Mesothelial cell of epicardium (in vitro differentiated cells): ENCODE results near the gene RNF212B. TPM values are rescaled to one million over a fixed set of nuclear protein-coding genes. Genes with fewer than 3 reads are reported as not detected.
"Not testable (repeated sequence)": the region's sequence is repeated elsewhere in the genome, so short reads cannot be mapped to it uniquely, and the experiment has no call there.

Experiments used
- DNase-seq, 2 experiments: peaks; one replicate each; pipeline ENCODE4 v3.0.0; 2021; ENCODE audit warnings: low spot score in 2 of 2; ENCODE audit not compliant: unreplicated experiment in 2 of 2
- H3K27ac Mint-ChIP-seq: 2 replicates; pipeline ENCODE4 v1.8.0; 2021; ENCODE audit warnings: mixed read lengths
- H3K27me3 Mint-ChIP-seq: 2 replicates; pipeline ENCODE4 v1.8.0; 2021; ENCODE audit warnings: low read depth, mixed read lengths
- H3K36me3 Mint-ChIP-seq: 2 replicates; pipeline ENCODE4 v1.8.0; 2021; ENCODE audit warnings: mixed read lengths
- H3K4me1 Mint-ChIP-seq: 2 replicates; pipeline ENCODE4 v1.8.0; 2021; ENCODE audit warnings: mixed read lengths
- H3K4me3 Mint-ChIP-seq: 2 replicates; pipeline ENCODE4 v1.8.0; 2021; ENCODE audit warnings: mild to moderate bottlenecking, moderate library complexity, mixed read lengths
- H3K9me3 Mint-ChIP-seq: 2 replicates; pipeline ENCODE4 v1.8.0; 2021; ENCODE audit warnings: mixed read lengths
- CTCF ChIP-seq: fragments of 200-600 bp; sonication (generic); IDR thresholded peaks from one replicate; pipeline ENCODE4 v1.5.0; 2021; ENCODE audit warnings: antibody characterized with exemption; ENCODE audit not compliant: unreplicated experiment
- total RNA-seq: library from RNA; stranded (reverse); gene quantifications from 3 replicates; pipeline ENCODE4 v1.2.1, GENCODE V29; 2021

Gene RNF212B
- total RNA-seq, 1 donor from 2014 or later, result not detected

GRCh38 chr14:23249824-23250223, 12.1 kb downstream of the RNF212B start:
- no peak for DNase-seq
- Mint-ChIP-seq H3K36me3 (no peaks in the 10 kb centered on the region), H3K27ac (no peak overlapping the region), H3K4me1 (peaks cover 3% of the 10 kb centered on the region), H3K27me3 (peaks cover 6% of the 10 kb centered on the region), H3K4me3 (no peak overlapping the region), H3K9me3 (no peaks in the 10 kb centered on the region)
- TF ChIP-seq CTCF, result no peak

- H3K36me3 Mint-ChIP-seq, result no peaks in the 10 kb centered on the region
- no peak overlapping the region for H3K27ac Mint-ChIP-seq
- no peaks in the 10 kb centered on the region for H3K9me3 Mint-ChIP-seq
Measured at GRCh38 chr14:23252006-23252405, 14.3 kb downstream of the RNF212B start.

GRCh38 chr14:23252420-23253333, 14.9 kb downstream of the RNF212B start:
- no peak for TF ChIP-seq CTCF
- H3K4me3 Mint-ChIP-seq, result no peak overlapping the region
- H3K4me1 Mint-ChIP-seq, result peaks cover 3% of the 10 kb centered on the region
- no peak for DNase-seq
- H3K27me3 Mint-ChIP-seq, result peaks cover 6% of the 10 kb centered on the region
- H3K36me3 Mint-ChIP-seq, result no peaks in the 10 kb centered on the region
- no peak overlapping the region for H3K27ac Mint-ChIP-seq
- H3K9me3 Mint-ChIP-seq, result no peaks in the 10 kb centered on the region

More at GRCh38 chr14:23252006-23252405, 14.3 kb downstream of the RNF212B start:
- H3K4me1 Mint-ChIP-seq, result peaks cover 3% of the 10 kb centered on the region
- no peak overlapping the region for H3K4me3 Mint-ChIP-seq
- H3K27me3 Mint-ChIP-seq, result peaks cover 6% of the 10 kb centered on the region
- TF ChIP-seq CTCF, result no peak
- DNase-seq, result no peak

- Mint-ChIP-seq H3K36me3 (no peaks in the 10 kb centered on the region), H3K27me3 (peaks cover 11% of the 10 kb centered on the region), H3K4me1 (no peaks in the 10 kb centered on the region), H3K27ac (no peak overlapping the region), H3K9me3 (no peaks in the 10 kb centered on the region), H3K4me3 (no peak overlapping the region)
- DNase-seq, result no peak
- no peak for TF ChIP-seq CTCF
Measured at GRCh38 chr14:23258256-23258655, 20.5 kb downstream of the RNF212B start.

GRCh38 chr14:23259426-23259825, 21.7 kb downstream of the RNF212B start:
- DNase-seq, result no peak
- Mint-ChIP-seq H3K36me3 (no peaks in the 10 kb centered on the region), H3K4me1 (no peaks in the 10 kb centered on the region), H3K4me3 (no peak overlapping the region), H3K9me3 (no peaks in the 10 kb centered on the region), H3K27me3 (peaks cover 12% of the 10 kb centered on the region), H3K27ac (no peak overlapping the region)
- TF ChIP-seq CTCF, result no peak

GRCh38 chr14:23260849-23261248, 23.1 kb downstream of the RNF212B start:
- not testable (repeated sequence) for H3K27ac Mint-ChIP-seq, DNase-seq, H3K9me3 Mint-ChIP-seq, H3K4me3 Mint-ChIP-seq, H3K36me3 Mint-ChIP-seq, H3K4me1 Mint-ChIP-seq
- peaks cover 14% of the 10 kb centered on the region for H3K27me3 Mint-ChIP-seq
